Lower leg skin (tissue), 3 donors: ENCODE data around the gene GPSM1.

Source experiments
- POLR2A ChIP-seq, 2 donors: fragments of 450-650 bp; IDR thresholded peaks; one replicate each; pipeline ENCODE4 v1.6.1; 2016 to 2017; ENCODE audit warnings: antibody characterized with exemption in 2 of 2, mild to moderate bottlenecking in 1 of 2, moderate library complexity in 1 of 2
- TF ChIP-seq, protein P1 (sequence below), 3 donors: fragments of 450-650 bp; IDR thresholded peaks; one replicate each; pipeline ENCODE4 v1.5.1; 2016; ENCODE audit warnings: antibody characterized with exemption in 3 of 3, mild to moderate bottlenecking in 3 of 3, moderate library complexity in 2 of 3

DNA sequence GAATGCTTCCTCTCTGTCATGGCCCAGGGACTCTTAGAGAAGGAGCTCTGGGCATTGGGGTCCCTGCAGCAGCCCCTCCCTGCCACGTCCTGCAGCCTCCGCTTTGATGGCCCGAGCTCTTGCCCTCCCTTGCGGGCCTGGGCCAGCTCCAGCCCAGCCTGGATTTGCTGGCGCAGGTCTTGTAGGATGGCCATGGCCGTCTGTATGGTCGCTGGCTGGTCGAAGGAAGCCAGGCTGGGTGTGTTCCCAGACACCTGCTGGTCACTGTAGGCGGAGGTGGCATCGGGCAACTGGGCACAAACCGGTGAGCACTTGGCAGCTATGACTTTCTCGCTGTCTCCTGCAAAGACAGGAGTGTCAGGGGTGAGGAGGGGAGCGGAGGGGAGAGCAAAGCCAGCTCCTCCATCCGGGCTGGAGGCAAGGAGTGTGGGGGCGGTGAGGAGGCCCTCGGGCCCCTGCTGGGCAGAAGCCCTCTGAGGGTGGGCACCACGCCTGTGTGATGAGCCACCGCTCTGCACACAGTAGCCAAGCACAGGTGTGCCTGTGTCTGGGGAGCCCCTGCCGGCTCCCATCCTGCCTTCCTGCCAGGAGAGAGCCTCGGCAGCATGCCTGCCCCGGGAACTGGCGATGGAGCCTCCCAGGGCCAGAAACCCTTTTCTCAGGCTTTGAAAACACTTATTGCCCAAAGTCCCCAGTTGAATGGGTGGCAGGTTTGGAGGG lies 35.9 kb upstream of the GPSM1 start:
- TF ChIP-seq POLR2A (IDR thresholded peaks at IDR 0.05): no peak
- TF ChIP-seq, protein P1, sequence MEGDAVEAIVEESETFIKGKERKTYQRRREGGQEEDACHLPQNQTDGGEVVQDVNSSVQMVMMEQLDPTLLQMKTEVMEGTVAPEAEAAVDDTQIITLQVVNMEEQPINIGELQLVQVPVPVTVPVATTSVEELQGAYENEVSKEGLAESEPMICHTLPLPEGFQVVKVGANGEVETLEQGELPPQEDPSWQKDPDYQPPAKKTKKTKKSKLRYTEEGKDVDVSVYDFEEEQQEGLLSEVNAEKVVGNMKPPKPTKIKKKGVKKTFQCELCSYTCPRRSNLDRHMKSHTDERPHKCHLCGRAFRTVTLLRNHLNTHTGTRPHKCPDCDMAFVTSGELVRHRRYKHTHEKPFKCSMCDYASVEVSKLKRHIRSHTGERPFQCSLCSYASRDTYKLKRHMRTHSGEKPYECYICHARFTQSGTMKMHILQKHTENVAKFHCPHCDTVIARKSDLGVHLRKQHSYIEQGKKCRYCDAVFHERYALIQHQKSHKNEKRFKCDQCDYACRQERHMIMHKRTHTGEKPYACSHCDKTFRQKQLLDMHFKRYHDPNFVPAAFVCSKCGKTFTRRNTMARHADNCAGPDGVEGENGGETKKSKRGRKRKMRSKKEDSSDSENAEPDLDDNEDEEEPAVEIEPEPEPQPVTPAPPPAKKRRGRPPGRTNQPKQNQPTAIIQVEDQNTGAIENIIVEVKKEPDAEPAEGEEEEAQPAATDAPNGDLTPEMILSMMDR (IDR thresholded peaks at IDR 0.05): no peak
